ENCODE data around the gene JPT1. TPM values are rescaled to one million over a fixed set of nuclear protein-coding genes. Genes with fewer than 3 reads are reported as not detected.

Gene JPT1
- total and polyA plus RNA-seq, 2 experiments from 2014 or later, result 278 to 903 TPM

DNA sequence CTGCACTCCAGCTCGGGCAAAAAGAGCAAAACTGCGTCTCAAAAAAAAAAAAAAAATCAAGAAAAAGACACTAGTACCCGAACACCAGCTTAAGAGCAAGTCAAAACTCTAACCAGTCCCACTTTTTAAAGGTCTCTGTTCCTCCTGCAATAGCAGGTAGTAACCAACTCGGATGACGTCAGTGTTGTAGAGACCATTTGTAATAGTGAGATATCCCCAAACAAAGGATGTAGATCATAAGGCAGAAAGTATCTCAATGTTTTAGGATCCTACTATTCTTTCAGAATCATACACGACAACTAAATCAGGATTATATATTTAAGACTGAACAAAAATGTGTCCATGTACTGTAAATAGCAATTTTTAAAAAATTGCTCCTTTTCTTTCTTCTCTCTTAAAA lies 2.4 kb downstream of the JPT1 start:
- H3K36me3 Mint-ChIP-seq (ENCODE audit: low read depth), result peaks cover 48% of the 10 kb centered on the region
- Histone ChIP-seq H3K36me3 (ENCODE audit: insufficient read depth) (peaks cover 22% of the 10 kb centered on the region), H3K4me2 (peak overlapping the region; percentile 79), H3K9me2 (ENCODE audit: insufficient read depth) (no peaks in the 10 kb centered on the region), H3K27ac (ENCODE audit: low read depth) (0 out of 2 replicates have a peak overlapping the region, but pooled peaks have one; percentile 33), H4K20me1 (replicated peaks; ENCODE audit: insufficient read depth) (peaks cover 53% of the 10 kb centered on the region), H2AFZ (no peak overlapping the region), H3K4me3 (peak overlapping the region; percentile 63), H3K4me1 (ENCODE audit: insufficient read depth) (peaks cover 27% of the 10 kb centered on the region), H3F3A (replicated peaks; ENCODE audit: low read depth) (peaks cover 33% of the 10 kb centered on the region), H3K27me3 (ENCODE audit: insufficient read depth) (no peaks in the 10 kb centered on the region), H3K79me2 (replicated peaks; ENCODE audit: insufficient read depth) (peaks cover 73% of the 10 kb centered on the region)
- DNase-seq (ENCODE audit: low spot score), result peak; percentile 35
- peaks cover 2% of the 10 kb centered on the region; the same call in 1 of the 3 replicates for H3K9me3 Mint-ChIP-seq
- peaks cover 19% of the 10 kb centered on the region for H3K27me3 Mint-ChIP-seq (ENCODE audit: insufficient read depth, low read depth, poor library complexity)
- H3K4me3 Mint-ChIP-seq, result peak overlapping the region; percentile 93
- ATAC-seq, result no peak
- TF ChIP-seq, protein P1, sequence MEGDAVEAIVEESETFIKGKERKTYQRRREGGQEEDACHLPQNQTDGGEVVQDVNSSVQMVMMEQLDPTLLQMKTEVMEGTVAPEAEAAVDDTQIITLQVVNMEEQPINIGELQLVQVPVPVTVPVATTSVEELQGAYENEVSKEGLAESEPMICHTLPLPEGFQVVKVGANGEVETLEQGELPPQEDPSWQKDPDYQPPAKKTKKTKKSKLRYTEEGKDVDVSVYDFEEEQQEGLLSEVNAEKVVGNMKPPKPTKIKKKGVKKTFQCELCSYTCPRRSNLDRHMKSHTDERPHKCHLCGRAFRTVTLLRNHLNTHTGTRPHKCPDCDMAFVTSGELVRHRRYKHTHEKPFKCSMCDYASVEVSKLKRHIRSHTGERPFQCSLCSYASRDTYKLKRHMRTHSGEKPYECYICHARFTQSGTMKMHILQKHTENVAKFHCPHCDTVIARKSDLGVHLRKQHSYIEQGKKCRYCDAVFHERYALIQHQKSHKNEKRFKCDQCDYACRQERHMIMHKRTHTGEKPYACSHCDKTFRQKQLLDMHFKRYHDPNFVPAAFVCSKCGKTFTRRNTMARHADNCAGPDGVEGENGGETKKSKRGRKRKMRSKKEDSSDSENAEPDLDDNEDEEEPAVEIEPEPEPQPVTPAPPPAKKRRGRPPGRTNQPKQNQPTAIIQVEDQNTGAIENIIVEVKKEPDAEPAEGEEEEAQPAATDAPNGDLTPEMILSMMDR (conservative IDR thresholded peaks at IDR 0.05; ENCODE audit: low read depth in 2 of 2), result no peak
- TF ChIP-seq, protein P2, sequence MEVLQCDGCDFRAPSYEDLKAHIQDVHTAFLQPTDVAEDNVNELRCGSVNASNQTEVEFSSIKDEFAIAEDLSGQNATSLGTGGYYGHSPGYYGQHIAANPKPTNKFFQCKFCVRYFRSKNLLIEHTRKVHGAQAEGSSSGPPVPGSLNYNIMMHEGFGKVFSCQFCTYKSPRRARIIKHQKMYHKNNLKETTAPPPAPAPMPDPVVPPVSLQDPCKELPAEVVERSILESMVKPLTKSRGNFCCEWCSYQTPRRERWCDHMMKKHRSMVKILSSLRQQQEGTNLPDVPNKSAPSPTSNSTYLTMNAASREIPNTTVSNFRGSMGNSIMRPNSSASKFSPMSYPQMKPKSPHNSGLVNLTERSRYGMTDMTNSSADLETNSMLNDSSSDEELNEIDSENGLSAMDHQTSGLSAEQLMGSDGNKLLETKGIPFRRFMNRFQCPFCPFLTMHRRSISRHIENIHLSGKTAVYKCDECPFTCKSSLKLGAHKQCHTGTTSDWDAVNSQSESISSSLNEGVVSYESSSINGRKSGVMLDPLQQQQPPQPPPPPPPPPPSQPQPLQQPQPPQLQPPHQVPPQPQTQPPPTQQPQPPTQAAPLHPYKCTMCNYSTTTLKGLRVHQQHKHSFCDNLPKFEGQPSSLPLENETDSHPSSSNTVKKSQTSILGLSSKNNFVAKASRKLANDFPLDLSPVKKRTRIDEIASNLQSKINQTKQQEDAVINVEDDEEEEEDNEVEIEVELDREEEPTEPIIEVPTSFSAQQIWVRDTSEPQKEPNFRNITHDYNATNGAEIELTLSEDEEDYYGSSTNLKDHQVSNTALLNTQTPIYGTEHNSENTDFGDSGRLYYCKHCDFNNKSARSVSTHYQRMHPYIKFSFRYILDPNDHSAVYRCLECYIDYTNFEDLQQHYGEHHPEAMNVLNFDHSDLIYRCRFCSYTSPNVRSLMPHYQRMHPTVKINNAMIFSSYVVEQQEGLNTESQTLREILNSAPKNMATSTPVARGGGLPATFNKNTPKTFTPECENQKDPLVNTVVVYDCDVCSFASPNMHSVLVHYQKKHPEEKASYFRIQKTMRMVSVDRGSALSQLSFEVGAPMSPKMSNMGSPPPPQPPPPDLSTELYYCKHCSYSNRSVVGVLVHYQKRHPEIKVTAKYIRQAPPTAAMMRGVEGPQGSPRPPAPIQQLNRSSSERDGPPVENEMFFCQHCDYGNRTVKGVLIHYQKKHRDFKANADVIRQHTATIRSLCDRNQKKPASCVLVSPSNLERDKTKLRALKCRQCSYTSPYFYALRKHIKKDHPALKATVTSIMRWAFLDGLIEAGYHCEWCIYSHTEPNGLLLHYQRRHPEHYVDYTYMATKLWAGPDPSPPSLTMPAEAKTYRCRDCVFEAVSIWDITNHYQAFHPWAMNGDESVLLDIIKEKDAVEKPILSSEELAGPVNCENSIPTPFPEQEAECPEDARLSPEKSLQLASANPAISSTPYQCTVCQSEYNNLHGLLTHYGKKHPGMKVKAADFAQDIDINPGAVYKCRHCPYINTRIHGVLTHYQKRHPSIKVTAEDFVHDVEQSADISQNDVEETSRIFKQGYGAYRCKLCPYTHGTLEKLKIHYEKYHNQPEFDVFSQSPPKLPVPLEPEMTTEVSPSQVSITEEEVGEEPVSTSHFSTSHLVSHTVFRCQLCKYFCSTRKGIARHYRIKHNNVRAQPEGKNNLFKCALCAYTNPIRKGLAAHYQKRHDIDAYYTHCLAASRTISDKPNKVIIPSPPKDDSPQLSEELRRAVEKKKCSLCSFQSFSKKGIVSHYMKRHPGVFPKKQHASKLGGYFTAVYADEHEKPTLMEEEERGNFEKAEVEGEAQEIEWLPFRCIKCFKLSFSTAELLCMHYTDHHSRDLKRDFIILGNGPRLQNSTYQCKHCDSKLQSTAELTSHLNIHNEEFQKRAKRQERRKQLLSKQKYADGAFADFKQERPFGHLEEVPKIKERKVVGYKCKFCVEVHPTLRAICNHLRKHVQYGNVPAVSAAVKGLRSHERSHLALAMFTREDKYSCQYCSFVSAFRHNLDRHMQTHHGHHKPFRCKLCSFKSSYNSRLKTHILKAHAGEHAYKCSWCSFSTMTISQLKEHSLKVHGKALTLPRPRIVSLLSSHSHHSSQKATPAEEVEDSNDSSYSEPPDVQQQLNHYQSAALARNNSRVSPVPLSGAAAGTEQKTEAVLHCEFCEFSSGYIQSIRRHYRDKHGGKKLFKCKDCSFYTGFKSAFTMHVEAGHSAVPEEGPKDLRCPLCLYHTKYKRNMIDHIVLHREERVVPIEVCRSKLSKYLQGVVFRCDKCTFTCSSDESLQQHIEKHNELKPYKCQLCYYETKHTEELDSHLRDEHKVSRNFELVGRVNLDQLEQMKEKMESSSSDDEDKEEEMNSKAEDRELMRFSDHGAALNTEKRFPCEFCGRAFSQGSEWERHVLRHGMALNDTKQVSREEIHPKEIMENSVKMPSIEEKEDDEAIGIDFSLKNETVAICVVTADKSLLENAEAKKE (CRISPR knock-in tag; IDR thresholded peaks at IDR 0.05), result no peak
- TF ChIP-seq EZH2 (IDR thresholded peaks at IDR 0.05; ENCODE audit: low read depth, unreplicated experiment), result no peak
- TF ChIP-seq ZNF114 (CRISPR knock-in tag; IDR thresholded peaks at IDR 0.05), result no peak
- TF ChIP-seq POLR2AphosphoS5 (IDR thresholded peaks at IDR 0.05; ENCODE audit: low read depth), result no peak
- no peak for TF ChIP-seq ZNF331 (CRISPR knock-in tag; IDR thresholded peaks at IDR 0.05; ENCODE audit: low read depth)
- no peak for TF ChIP-seq JUNB (IDR thresholded peaks at IDR 0.05; ENCODE audit: unreplicated experiment)
- TF ChIP-seq EZH2phosphoT487 (IDR thresholded peaks at IDR 0.05; ENCODE audit: unreplicated experiment), result no peak
- peak overlapping the region; percentile 75 for H3K27ac Mint-ChIP-seq
- H3K4me1 Mint-ChIP-seq, result peaks cover 29% of the 10 kb centered on the region
